Measurements from ENCODE around the gene CLASP1. TPM values are rescaled to one million over a fixed set of nuclear protein-coding genes. Genes with fewer than 3 reads are reported as not detected.

Gene CLASP1
- total and polyA plus RNA-seq, 2 of the 8 experiments (the other 6 are each of a cell fraction or from before 2014, with no cell fraction given) = 7.3 to 53.9 TPM

GRCh38 chr2:121663434-121663833, 14.2 kb upstream of the CLASP1 start:
- Histone ChIP-seq H3K27ac (ENCODE audit: low read depth, low read length) (no peak overlapping the region), H3K79me1 (ENCODE audit: low read depth, low read length) (no peaks in the 10 kb centered on the region), H3K27me3 (replicated peaks in 1 of 4; ENCODE audit: control insufficient read depth in 3 of 4, extremely low read depth in 1 of 4, insufficient read depth in 3 of 4, low read length in 3 of 4) (no peaks in the 10 kb centered on the region), H3K23ac (ENCODE audit: insufficient read length) (no peak overlapping the region), H3K23me2 (ENCODE audit: low read depth, low read length) (no peaks in the 10 kb centered on the region), H4K8ac (ENCODE audit: extremely low read depth, insufficient read depth, low read length) (no peak overlapping the region), H2BK120ac (replicated peaks; ENCODE audit: low read depth, low read length) (no peak overlapping the region), H3K79me2 (ENCODE audit: control insufficient read depth in 1 of 2, insufficient read depth in 2 of 2, low read length in 2 of 2) (peaks cover 0 to 4% of the 10 kb centered on the region in 2 experiments; a peak in 1 of 4 replicates), H3K9ac (replicated peaks in 1 of 4; ENCODE audit: extremely low read depth in 1 of 4, low read depth in 3 of 4, low read length in 3 of 4) (no peak overlapping the region), H2BK12ac (ENCODE audit: low read depth, low read length) (no peak overlapping the region), H3K4me2 (ENCODE audit: insufficient read depth in 1 of 2, low read depth in 2 of 2, low read length in 2 of 2) (no peak overlapping the region), H3K18ac (ENCODE audit: extremely low read depth, low read length) (no peak overlapping the region), H3K4me1 (replicated peaks in 1 of 4; ENCODE audit: control insufficient read depth in 3 of 4, insufficient read depth in 4 of 4, low read length in 3 of 4) (peaks cover 0 to 2% (median 0%) of the 10 kb centered on the region in 4 experiments; a peak in 3 of 7 replicates), H2AFZ (ENCODE audit: low read length) (no peak overlapping the region), H4K91ac (replicated peaks; ENCODE audit: insufficient read length, low read length) (no peak overlapping the region), H2BK5ac (ENCODE audit: low read depth, low read length) (no peak overlapping the region), H3K4me3 (ENCODE audit: extremely low read depth in 1 of 4, insufficient read depth in 2 of 4, low read depth in 3 of 4, low read length in 4 of 4) (no peak overlapping the region), H2BK15ac (ENCODE audit: low read length) (no peak overlapping the region), H3K56ac (replicated peaks; ENCODE audit: insufficient read length, low read depth, low read length) (no peak overlapping the region), H4K5ac (ENCODE audit: insufficient read length, low read depth, low read length) (no peak overlapping the region), H2BK20ac (ENCODE audit: low read length) (no peak overlapping the region), H3K36me3 (ENCODE audit: control insufficient read depth in 2 of 4, insufficient read depth in 4 of 4, low read length in 3 of 4) (peaks cover 0 to 5% (median 0%) of the 10 kb centered on the region in 4 experiments; a peak in 2 of 8 replicates), H3K9me3 (ENCODE audit: insufficient read depth in 2 of 2, low read depth in 1 of 2, low read length in 1 of 2) (no peaks in the 10 kb centered on the region), H2AK5ac (ENCODE audit: low read depth, low read length) (no peak overlapping the region), H4K20me1 (replicated peaks in 1 of 2; ENCODE audit: control insufficient read depth in 1 of 2, insufficient read depth in 2 of 2, low read length in 2 of 2) (no peaks in the 10 kb centered on the region), H3K14ac (ENCODE audit: insufficient read length) (no peak overlapping the region), H3K4ac (replicated peaks; ENCODE audit: insufficient read length, low read depth, low read length) (no peak overlapping the region)
- no peak for DNase-seq (ENCODE audit: low read depth in 1 of 2, low spot score in 2 of 2)
- CTCF ChIA-PET (ENCODE audit: partially characterized antibody) = interaction anchor here (0.9 to 1.0 kb wide), 2 partner anchors 9 to 13 kb away, joined by 3 read pairs; no protein-coding TSS in a partner anchor
- no peak for FAIRE-seq
- POLR2A ChIA-PET (ENCODE audit: partially characterized antibody) = interaction anchor here (3.7 to 4.5 kb wide), 2 partner anchors 13 to 19 kb away, joined by 20 to 24 read pairs; partner anchors contain the start of gene CLASP1
- WGBS, 2 experiments (ENCODE audit: extremely low coverage in 1 of 2, insufficient coverage in 1 of 2, insufficient read length in 1 of 2, insufficient replicate concordance in 2 of 2, low coverage in 1 of 2, low lambda C conversion rate in 2 of 2, missing lambda C conversion rate in 1 of 2) = 86% methylated on average over 3 of the region's 3 CpGs; no CpG with 5 or more reads in 1 of the 2 experiments
- no peak for TF ChIP-seq KDM4A (IDR thresholded peaks at IDR 0.05; ENCODE audit: low read depth, low read length, severe bottlenecking)
- no peak for TF ChIP-seq CBX5 (IDR thresholded peaks at IDR 0.05; ENCODE audit: low read depth, low read length)
- no peak for TF ChIP-seq JUN (IDR thresholded peaks at IDR 0.05; ENCODE audit: low read depth, low read length)
- no peak for TF ChIP-seq KDM5A (IDR thresholded peaks at IDR 0.05; ENCODE audit: low read length)
- TF ChIP-seq NANOG (IDR thresholded peaks at IDR 0.05; ENCODE audit: insufficient read depth, low read depth, low read length, poor library complexity, severe bottlenecking) = no peak
- TF ChIP-seq POLR2AphosphoS5 (IDR thresholded peaks at IDR 0.05; ENCODE audit: low read depth, low read length) = no peak
- no peak for TF ChIP-seq FOSL1 (IDR thresholded peaks at IDR 0.05; ENCODE audit: insufficient read depth, low read depth, low read length)

Measured in H1 (cell line).